HUES6 (cell line): ENCODE data around the gene PTPRD.

Experiments used
- H3K27ac ChIP-seq: 2 replicates; pipeline ENCODE4 v1.7.0; 2013; ENCODE audit warnings: low read depth, mild to moderate bottlenecking, low read length, inconsistent platforms
- H3K27me3 ChIP-seq: 2 replicates; pipeline ENCODE4 v1.6.1; 2013; ENCODE audit warnings: low read length; ENCODE audit not compliant: control insufficient read depth, insufficient read depth
- H3K36me3 ChIP-seq: 2 replicates; pipeline ENCODE4 v1.6.1; 2013; ENCODE audit warnings: low read length; ENCODE audit not compliant: control insufficient read depth, insufficient read depth
- H3K4me1 ChIP-seq: 2 replicates; pipeline ENCODE4 v1.6.1; 2013; ENCODE audit warnings: low read length; ENCODE audit not compliant: control insufficient read depth, insufficient read depth
- H3K4me3 ChIP-seq: 2 replicates; pipeline ENCODE4 v1.5.1; 2013; ENCODE audit warnings: low read depth, low read length
- H3K9ac ChIP-seq: one replicate; pipeline ENCODE4 v1.6.1; 2013; ENCODE audit warnings: mild to moderate bottlenecking, low read length
- H3K9me3 ChIP-seq: 2 replicates; pipeline ENCODE4 v1.6.1; 2013; ENCODE audit warnings: low read depth, low read length; ENCODE audit not compliant: control insufficient read depth, insufficient read depth

The PTPRD gene

DNA sequence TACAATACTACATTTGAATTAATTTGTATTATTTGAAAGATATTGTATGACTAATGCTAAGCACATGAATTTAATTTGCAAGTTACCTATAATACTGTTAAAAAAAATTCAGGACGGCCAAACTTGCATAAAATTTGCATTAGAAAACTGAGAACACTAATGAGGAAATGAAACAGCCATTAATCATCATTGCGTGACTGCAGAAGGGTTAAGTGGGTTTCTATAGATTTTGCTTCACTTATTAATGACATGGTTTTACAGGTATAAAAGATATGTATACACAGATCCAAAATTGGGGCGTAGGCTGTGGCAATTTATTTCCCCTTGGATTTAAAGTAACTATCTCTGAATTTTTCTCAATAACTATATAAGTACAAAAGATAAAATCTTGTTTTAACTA lies 882.6 kb downstream of the PTPRD start:
- H3K4me1 ChIP-seq: no peaks in the 10 kb centered on the region
- no peaks in the 10 kb centered on the region for H3K36me3 ChIP-seq
- H3K9ac ChIP-seq: no peak overlapping the region
- no peaks in the 10 kb centered on the region for H3K27me3 ChIP-seq
- no peak overlapping the region for H3K27ac ChIP-seq
- H3K4me3 ChIP-seq: no peak overlapping the region
- no peaks in the 10 kb centered on the region for H3K9me3 ChIP-seq

- Histone ChIP-seq H3K4me3 (no peak overlapping the region), H3K9ac (no peak overlapping the region), H3K9me3 (no peaks in the 10 kb centered on the region), H3K36me3 (no peaks in the 10 kb centered on the region), H3K4me1 (no peaks in the 10 kb centered on the region), H3K27ac (no peak overlapping the region), H3K27me3 (no peaks in the 10 kb centered on the region)
Measured at GRCh38 chr9:9729082-9729481, 883.7 kb downstream of the PTPRD start.

DNA sequence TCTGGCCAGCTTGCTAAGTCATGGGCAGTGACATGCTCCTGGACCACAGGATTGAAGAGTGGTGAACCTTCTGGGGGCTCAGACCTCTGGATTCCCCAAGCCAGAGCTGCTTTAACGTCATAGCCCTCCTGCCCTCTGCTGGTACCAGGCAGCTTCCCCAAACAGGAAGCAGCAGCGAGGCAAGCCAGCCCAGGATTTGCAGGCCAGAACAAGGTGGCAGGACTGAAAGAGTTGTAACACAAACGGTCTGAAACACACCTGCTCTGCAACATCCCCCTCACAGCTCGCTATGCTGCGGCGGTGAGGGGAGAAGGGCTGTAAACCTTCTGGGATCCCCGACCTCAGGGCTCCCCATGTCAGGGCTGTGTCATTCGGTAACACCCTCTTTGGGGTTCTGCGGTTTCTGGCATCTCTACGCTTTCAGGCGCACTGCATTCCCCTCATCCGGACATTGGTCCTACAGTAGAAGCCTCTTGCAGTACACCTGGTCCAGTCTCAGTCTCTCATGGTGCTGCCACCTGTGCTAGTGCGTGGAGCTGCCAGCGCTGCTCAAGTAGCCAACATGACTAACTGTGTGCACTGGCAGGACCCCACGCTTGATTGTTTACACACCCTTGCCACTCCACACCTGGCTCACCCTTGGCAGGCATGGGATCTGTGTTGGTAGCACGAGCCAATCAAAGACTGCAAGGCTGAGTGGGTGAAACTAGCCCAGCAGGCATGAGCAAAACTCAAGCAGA lies 893.3 kb downstream of the PTPRD start:
- Histone ChIP-seq H3K27me3 (no peaks in the 10 kb centered on the region), H3K9me3 (peaks cover 14% of the 10 kb centered on the region; the same call in 1 of the 2 replicates), H3K36me3 (no peaks in the 10 kb centered on the region), H3K27ac (no peak overlapping the region), H3K4me3 (no peak overlapping the region), H3K4me1 (no peaks in the 10 kb centered on the region), H3K9ac (no peak overlapping the region)

- H3K9me3 ChIP-seq: peaks cover 14% of the 10 kb centered on the region; the same call in 1 of the 2 replicates
- no peak overlapping the region for H3K27ac ChIP-seq
- no peaks in the 10 kb centered on the region for H3K27me3 ChIP-seq
- no peaks in the 10 kb centered on the region for H3K36me3 ChIP-seq
- no peak overlapping the region for H3K4me3 ChIP-seq
- H3K4me1 ChIP-seq: no peaks in the 10 kb centered on the region
- no peak overlapping the region for H3K9ac ChIP-seq
Measured at GRCh38 chr9:9718691-9719090, 894.1 kb downstream of the PTPRD start.

DNA sequence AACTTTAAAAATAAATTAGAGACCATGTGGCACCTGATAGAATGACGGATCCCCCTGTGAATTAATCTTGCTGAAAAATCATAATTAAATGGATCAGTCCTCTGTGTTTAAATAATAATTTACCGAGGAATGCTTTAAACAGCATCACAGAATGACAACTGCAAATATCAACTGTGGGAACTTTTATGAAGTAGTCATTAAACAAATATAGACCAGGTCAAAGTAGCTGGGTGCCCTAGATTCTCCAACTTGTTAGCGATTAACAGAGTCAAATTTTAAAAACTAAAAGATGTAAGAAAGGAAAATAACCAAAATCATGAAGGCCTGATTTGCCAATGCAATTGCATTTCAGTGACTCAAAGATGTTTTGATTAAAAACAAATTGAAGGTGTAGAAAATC lies 933.4 kb downstream of the PTPRD start:
- H3K9ac ChIP-seq: no peak overlapping the region
- H3K4me1 ChIP-seq: no peaks in the 10 kb centered on the region
- H3K36me3 ChIP-seq: no peaks in the 10 kb centered on the region
- H3K27ac ChIP-seq: no peak overlapping the region
- H3K4me3 ChIP-seq: no peak overlapping the region
- no peaks in the 10 kb centered on the region for H3K9me3 ChIP-seq
- H3K27me3 ChIP-seq: no peaks in the 10 kb centered on the region

DNA sequence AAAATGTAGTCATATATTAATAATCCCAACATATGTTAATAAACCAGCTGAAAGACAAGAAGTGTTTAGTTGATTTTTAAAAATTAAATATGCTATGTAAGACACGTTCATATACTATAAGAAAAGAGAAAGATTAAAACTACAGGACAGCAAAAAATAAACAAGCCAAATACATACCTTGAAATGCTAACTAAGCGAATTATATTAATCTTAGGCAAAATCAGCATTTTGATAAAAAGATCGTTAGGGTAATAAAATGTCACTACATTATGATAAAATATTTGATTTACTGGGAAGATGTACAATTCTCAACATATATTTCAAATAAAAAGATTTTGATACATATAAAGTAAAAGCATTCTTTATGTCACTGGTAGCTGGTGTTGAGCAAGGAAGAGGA lies 938.3 kb downstream of the PTPRD start:
- Histone ChIP-seq H3K9ac (no peak overlapping the region), H3K27ac (no peak overlapping the region), H3K36me3 (no peaks in the 10 kb centered on the region), H3K4me3 (no peak overlapping the region), H3K4me1 (no peaks in the 10 kb centered on the region), H3K27me3 (no peaks in the 10 kb centered on the region), H3K9me3 (no peaks in the 10 kb centered on the region)

DNA sequence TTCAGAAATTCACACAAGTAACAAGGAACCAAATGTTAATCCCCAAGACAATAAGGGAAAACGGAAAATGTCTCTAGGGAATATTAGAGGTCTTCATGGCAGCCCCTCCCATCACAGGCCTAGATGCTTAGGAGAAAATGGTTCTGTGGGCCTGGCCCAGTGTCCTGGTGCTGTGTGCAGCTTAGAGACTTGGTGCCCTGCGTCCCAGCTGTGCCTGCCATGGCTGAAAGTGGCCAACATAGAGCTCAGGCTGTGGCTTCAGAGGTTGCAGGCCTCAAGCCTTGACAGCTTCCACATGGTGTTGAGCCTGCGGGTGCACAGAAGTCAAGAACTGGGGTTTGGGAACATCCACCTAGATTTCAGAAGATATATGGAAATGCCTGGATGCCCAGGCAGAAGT lies 942.3 kb downstream of the PTPRD start:
- H3K9me3 ChIP-seq: no peaks in the 10 kb centered on the region

DNA sequence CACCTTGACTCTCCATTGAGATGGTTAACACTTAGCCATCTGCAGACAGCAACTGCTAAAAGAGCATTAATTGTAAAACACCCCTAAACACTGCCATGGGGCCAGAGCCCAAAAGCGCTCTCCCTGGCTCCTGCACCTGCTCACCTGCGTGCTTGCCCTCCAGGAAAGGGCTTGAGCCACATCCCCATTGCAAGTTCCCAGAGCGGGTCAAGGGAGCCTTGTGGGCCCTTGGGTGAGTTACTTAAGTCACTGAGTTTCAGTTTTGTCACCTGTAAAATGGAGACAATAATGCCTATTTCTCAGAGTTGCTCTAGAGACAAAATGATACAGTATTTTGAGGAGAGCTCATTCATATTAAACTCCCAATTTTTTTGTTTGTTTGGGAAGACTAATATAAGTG lies 967.8 kb downstream of the PTPRD start:
- no peaks in the 10 kb centered on the region for H3K4me1 ChIP-seq
- H3K9ac ChIP-seq: no peak overlapping the region
- H3K4me3 ChIP-seq: no peak overlapping the region
- no peak overlapping the region for H3K27ac ChIP-seq
- no peaks in the 10 kb centered on the region for H3K36me3 ChIP-seq
- H3K9me3 ChIP-seq: no peaks in the 10 kb centered on the region
- H3K27me3 ChIP-seq: no peaks in the 10 kb centered on the region

More for the DNA sequence above, 942.3 kb downstream of the PTPRD start:
- Histone ChIP-seq H3K9ac (no peak overlapping the region), H3K4me3 (no peak overlapping the region), H3K27me3 (no peaks in the 10 kb centered on the region), H3K36me3 (no peaks in the 10 kb centered on the region), H3K27ac (no peak overlapping the region), H3K4me1 (no peaks in the 10 kb centered on the region)

- Histone ChIP-seq H3K9ac (peak overlapping the region; percentile 29), H3K4me3 (no peak overlapping the region), H3K4me1 (peaks cover 3% of the 10 kb centered on the region; the same call in 1 of the 2 replicates), H3K27me3 (no peaks in the 10 kb centered on the region), H3K36me3 (no peaks in the 10 kb centered on the region), H3K9me3 (no peaks in the 10 kb centered on the region), H3K27ac (no peak overlapping the region)
Measured at GRCh38 chr9:9631284-9631683, 981.5 kb downstream of the PTPRD start.

GRCh38 chr9:9625248-9625647 lies 987.6 kb downstream of the PTPRD start:
- 0 out of 2 replicates have a peak, but pooled peaks cover under 1% of the 10 kb centered on the region for H3K4me1 ChIP-seq
- H3K4me3 ChIP-seq: no peak overlapping the region
- H3K27me3 ChIP-seq: no peaks in the 10 kb centered on the region
- H3K9me3 ChIP-seq: no peaks in the 10 kb centered on the region
- no peak overlapping the region for H3K27ac ChIP-seq
- H3K9ac ChIP-seq: no peak overlapping the region
- no peaks in the 10 kb centered on the region for H3K36me3 ChIP-seq

GRCh38 chr9:9623506-9623905 lies 989.3 kb downstream of the PTPRD start:
- no peaks in the 10 kb centered on the region for H3K9me3 ChIP-seq
- no peak overlapping the region for H3K27ac ChIP-seq
- no peaks in the 10 kb centered on the region for H3K4me1 ChIP-seq
- H3K9ac ChIP-seq: no peak overlapping the region
- H3K36me3 ChIP-seq: no peaks in the 10 kb centered on the region
- H3K4me3 ChIP-seq: no peak overlapping the region
- no peaks in the 10 kb centered on the region for H3K27me3 ChIP-seq
